ENCODE measurements around the gene WNT1.

Gene WNT1

DNA sequence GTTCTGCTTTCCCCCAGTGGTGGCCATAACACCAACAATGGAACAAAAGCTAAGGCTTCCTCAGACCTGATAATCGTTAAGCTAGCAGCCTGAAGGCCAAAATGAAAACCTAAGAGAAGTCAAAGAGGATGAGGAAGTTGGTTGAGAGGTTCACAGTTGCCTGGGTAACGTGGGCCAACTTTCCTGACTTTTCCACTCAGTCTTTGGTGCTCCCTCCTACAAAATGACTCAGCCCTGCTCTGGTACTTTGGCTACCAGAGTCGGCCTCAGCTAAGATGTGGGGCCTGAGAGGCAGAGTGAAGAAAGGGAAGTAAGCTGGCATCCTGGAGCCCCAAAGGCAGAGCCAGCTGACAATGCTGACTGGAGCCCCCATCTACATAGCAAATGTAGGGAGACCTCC lies 37.9 kb upstream of the WNT1 start:
- Histone ChIP-seq H3K4me3 (ENCODE audit: low read depth, low read length, poor library complexity, severe bottlenecking) (no peak overlapping the region), H3K9ac (ENCODE audit: low read length) (no peak overlapping the region), H3K27ac (ENCODE audit: low read depth, low read length, poor library complexity, severe bottlenecking) (no peak overlapping the region), H2AFZ (ENCODE audit: low read length) (no peak overlapping the region), H3K36me3 (ENCODE audit: insufficient read depth, low read length) (peaks cover 50% of the 10 kb centered on the region), H3K9me2 (ENCODE audit: low read depth, low read length) (no peaks in the 10 kb centered on the region), H3K27me3 (ENCODE audit: insufficient read depth, low read length) (no peaks in the 10 kb centered on the region), H3K9me3 (ENCODE audit: low read length) (no peaks in the 10 kb centered on the region), H4K20me1 (ENCODE audit: insufficient read depth, low read length) (no peaks in the 10 kb centered on the region), H3F3A (ENCODE audit: insufficient read depth, low read length) (no peaks in the 10 kb centered on the region), H3K79me2 (ENCODE audit: insufficient read depth, low read length) (no peaks in the 10 kb centered on the region), H3K4me1 (ENCODE audit: insufficient read depth, low read length, severe bottlenecking) (no peaks in the 10 kb centered on the region), H3K4me2 (ENCODE audit: low read length) (no peak overlapping the region)
- TF ChIP-seq EZH2 (IDR thresholded peaks at IDR 0.05; ENCODE audit: borderline replicate concordance, low read length) = no peak
- TF ChIP-seq, protein P1, sequence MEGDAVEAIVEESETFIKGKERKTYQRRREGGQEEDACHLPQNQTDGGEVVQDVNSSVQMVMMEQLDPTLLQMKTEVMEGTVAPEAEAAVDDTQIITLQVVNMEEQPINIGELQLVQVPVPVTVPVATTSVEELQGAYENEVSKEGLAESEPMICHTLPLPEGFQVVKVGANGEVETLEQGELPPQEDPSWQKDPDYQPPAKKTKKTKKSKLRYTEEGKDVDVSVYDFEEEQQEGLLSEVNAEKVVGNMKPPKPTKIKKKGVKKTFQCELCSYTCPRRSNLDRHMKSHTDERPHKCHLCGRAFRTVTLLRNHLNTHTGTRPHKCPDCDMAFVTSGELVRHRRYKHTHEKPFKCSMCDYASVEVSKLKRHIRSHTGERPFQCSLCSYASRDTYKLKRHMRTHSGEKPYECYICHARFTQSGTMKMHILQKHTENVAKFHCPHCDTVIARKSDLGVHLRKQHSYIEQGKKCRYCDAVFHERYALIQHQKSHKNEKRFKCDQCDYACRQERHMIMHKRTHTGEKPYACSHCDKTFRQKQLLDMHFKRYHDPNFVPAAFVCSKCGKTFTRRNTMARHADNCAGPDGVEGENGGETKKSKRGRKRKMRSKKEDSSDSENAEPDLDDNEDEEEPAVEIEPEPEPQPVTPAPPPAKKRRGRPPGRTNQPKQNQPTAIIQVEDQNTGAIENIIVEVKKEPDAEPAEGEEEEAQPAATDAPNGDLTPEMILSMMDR (IDR thresholded peaks at IDR 0.05; ENCODE audit: low read length) = no peak

DNA sequence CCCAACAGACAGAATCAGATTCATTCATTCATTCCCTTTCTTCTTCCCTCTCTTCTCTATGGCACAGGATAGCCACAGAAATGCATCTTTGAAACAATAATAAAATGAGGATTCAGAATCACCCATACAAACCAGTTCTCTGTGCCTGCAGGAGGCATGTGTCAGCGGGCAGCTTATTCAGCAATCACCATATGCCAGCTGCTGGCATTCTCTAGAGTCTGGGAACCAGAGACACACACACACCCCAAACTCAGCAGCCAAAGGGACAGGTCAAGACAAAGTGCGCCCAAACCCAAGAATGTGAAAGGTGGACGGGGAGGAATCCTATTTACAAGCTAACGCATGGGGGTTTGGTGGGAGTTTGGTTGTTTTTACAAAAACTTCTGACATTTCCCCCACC lies 34.9 kb upstream of the WNT1 start:
- peaks cover 24% of the 10 kb centered on the region for H3K36me3 ChIP-seq (ENCODE audit: insufficient read depth, low read length)

DNA sequence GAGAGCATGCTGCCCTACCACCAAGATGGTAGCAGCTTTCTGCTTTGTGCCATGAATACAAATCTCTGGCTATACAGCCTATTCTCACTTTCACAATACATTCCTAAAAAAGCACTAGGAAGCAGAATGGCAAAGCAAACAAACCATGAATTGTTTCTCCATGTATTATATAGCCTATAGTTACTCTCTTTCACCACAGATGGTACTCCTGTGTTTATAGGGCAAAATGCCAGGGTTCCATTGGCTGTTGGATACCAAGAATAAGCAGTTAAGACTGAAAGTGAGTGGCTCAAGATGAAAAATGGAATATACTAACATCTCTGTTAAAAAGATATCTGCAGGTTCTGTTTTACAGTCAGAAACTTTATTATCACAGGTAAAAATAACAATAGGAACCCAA lies 31.9 kb upstream of the WNT1 start:
- no peak overlapping the region for H2AFZ ChIP-seq (ENCODE audit: low read length)
- H3K9me3 ChIP-seq (ENCODE audit: low read length) = no peaks in the 10 kb centered on the region
- TF ChIP-seq EZH2 (IDR thresholded peaks at IDR 0.05; ENCODE audit: borderline replicate concordance, low read length) = no peak
- TF ChIP-seq, protein P1 (IDR thresholded peaks at IDR 0.05; ENCODE audit: low read length) = no peak
- no peaks in the 10 kb centered on the region for H3K9me2 ChIP-seq (ENCODE audit: low read depth, low read length)
- H3K4me3 ChIP-seq (ENCODE audit: low read depth, low read length, poor library complexity, severe bottlenecking) = no peak overlapping the region
- no peak overlapping the region for H3K4me2 ChIP-seq (ENCODE audit: low read length)
- H3K79me2 ChIP-seq (ENCODE audit: insufficient read depth, low read length) = no peaks in the 10 kb centered on the region
- H3K9ac ChIP-seq (ENCODE audit: low read length) = no peak overlapping the region
- H3K36me3 ChIP-seq (ENCODE audit: insufficient read depth, low read length) = no peaks in the 10 kb centered on the region; the same call in 1 of the 2 replicates
- no peaks in the 10 kb centered on the region for H3K4me1 ChIP-seq (ENCODE audit: insufficient read depth, low read length, severe bottlenecking)
- H3K27me3 ChIP-seq (ENCODE audit: insufficient read depth, low read length) = no peaks in the 10 kb centered on the region
- no peaks in the 10 kb centered on the region for H4K20me1 ChIP-seq (ENCODE audit: insufficient read depth, low read length)
- H3K27ac ChIP-seq (ENCODE audit: low read depth, low read length, poor library complexity, severe bottlenecking) = no peak overlapping the region
- H3F3A ChIP-seq (ENCODE audit: insufficient read depth, low read length) = no peaks in the 10 kb centered on the region

More for the DNA sequence above, 34.9 kb upstream of the WNT1 start:
- Histone ChIP-seq H3K27ac (ENCODE audit: low read depth, low read length, poor library complexity, severe bottlenecking) (no peak overlapping the region), H2AFZ (ENCODE audit: low read length) (no peak overlapping the region), H3K27me3 (ENCODE audit: insufficient read depth, low read length) (no peaks in the 10 kb centered on the region), H3K4me2 (ENCODE audit: low read length) (no peak overlapping the region), H3K9me2 (ENCODE audit: low read depth, low read length) (no peaks in the 10 kb centered on the region), H3K79me2 (ENCODE audit: insufficient read depth, low read length) (no peaks in the 10 kb centered on the region), H3F3A (ENCODE audit: insufficient read depth, low read length) (no peaks in the 10 kb centered on the region), H4K20me1 (ENCODE audit: insufficient read depth, low read length) (no peaks in the 10 kb centered on the region), H3K4me3 (ENCODE audit: low read depth, low read length, poor library complexity, severe bottlenecking) (no peak overlapping the region), H3K9ac (ENCODE audit: low read length) (no peak overlapping the region), H3K9me3 (ENCODE audit: low read length) (no peaks in the 10 kb centered on the region), H3K4me1 (ENCODE audit: insufficient read depth, low read length, severe bottlenecking) (no peaks in the 10 kb centered on the region)
- TF ChIP-seq, protein P1 (IDR thresholded peaks at IDR 0.05; ENCODE audit: low read length) = no peak
- no peak for TF ChIP-seq EZH2 (IDR thresholded peaks at IDR 0.05; ENCODE audit: borderline replicate concordance, low read length)
